NT2/D1 (cell line): ENCODE data around the gene EIF5A2.

Experiments used
- SUZ12 ChIP-seq: IDR thresholded peaks from 2 replicates; pipeline ENCODE4 v1.6.1; 2011; ENCODE audit not compliant: insufficient read length, insufficient read depth; ENCODE audit errors: extremely low read depth
- YY1 ChIP-seq: IDR thresholded peaks from 2 replicates; pipeline ENCODE4 v1.6.1; 2011; ENCODE audit not compliant: insufficient read length, insufficient read depth

DNA sequence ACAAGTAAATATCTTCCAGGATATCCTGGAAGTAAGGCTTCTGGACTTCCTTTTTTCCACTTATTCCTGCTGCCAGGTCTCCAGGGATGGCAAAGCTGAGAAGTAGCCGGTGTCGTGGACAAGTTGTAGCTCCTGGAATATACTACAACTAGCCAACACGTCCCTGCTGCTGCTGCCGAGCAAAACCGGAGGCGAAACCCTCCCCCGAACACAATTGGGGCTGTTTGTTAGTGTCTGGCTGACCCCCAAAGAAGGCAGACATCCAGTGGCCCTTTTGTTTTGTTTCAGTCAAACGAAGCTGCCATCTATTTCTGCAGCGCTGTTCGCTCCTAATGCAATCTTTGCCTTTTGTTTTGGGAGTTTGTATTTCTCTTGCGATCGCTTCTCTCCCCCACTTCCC, 45.3 kb upstream of the EIF5A2 start:
- TF ChIP-seq YY1 (no peak), SUZ12 (no peak)
